ENCODE data around the gene AOAH.

GRCh38 chr7:36746347-36746746 is 22.1 kb upstream of the AOAH start:
- TF ChIP-seq PATZ1 (CRISPR knock-in tag; IDR thresholded peaks at IDR 0.05; ENCODE audit: borderline replicate concordance) (no peak), SNAI2 (CRISPR knock-in tag; IDR thresholded peaks at IDR 0.05) (no peak), RARB (CRISPR knock-in tag; IDR thresholded peaks at IDR 0.05) (no peak), BACH2 (CRISPR knock-in tag; IDR thresholded peaks at IDR 0.05; ENCODE audit: borderline replicate concordance) (no peak), ZNF70 (CRISPR knock-in tag; IDR thresholded peaks at IDR 0.05) (no peak), ISL1 (CRISPR knock-in tag; IDR thresholded peaks at IDR 0.05) (no peak), ZNF8 (CRISPR knock-in tag; IDR thresholded peaks at IDR 0.05) (no peak), ARNTL (CRISPR knock-in tag; IDR thresholded peaks at IDR 0.05; ENCODE audit: borderline replicate concordance, low read depth) (no peak), ESRRG (CRISPR knock-in tag; IDR thresholded peaks at IDR 0.05) (no peak), POU6F1 (CRISPR knock-in tag; IDR thresholded peaks at IDR 0.05; ENCODE audit: borderline replicate concordance, low read depth) (no peak)
- TF ChIP-seq, protein P1, sequence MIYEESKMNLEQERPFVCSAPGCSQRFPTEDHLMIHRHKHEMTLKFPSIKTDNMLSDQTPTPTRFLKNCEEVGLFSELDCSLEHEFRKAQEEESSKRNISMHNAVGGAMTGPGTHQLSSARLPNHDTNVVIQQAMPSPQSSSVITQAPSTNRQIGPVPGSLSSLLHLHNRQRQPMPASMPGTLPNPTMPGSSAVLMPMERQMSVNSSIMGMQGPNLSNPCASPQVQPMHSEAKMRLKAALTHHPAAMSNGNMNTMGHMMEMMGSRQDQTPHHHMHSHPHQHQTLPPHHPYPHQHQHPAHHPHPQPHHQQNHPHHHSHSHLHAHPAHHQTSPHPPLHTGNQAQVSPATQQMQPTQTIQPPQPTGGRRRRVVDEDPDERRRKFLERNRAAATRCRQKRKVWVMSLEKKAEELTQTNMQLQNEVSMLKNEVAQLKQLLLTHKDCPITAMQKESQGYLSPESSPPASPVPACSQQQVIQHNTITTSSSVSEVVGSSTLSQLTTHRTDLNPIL (CRISPR knock-in tag; IDR thresholded peaks at IDR 0.05; ENCODE audit: low read depth) = no peak

Measured in SK-N-SH treated with all-trans-retinoic acid at 6 μM for 48 hours (cell line).